HepG2 (cell line): ENCODE measurements around the gene DDHD1. TPM values are rescaled to one million over a fixed set of nuclear protein-coding genes. Genes with fewer than 3 reads are reported as not detected.

Source experiments
- ATAC-seq: fragments of 200-7000 bp; cut with Tn5 transposase; 3 replicates; pipeline ENCODE4 v1.9.1; 2020; ENCODE audit warnings: mild to moderate bottlenecking, moderate library complexity
- BruUV-seq: library from RNA; stranded (reverse); fragments of 400-500 nt; replicated peaks from 2 replicates; lab custom pipeline; 2021; lab: Mats Ljungman, UMichigan
- CTCF ChIA-PET: fragments of 300-600 bp; formaldehyde crosslinking; extraction: SDS; loops from one replicate; lab custom pipeline; 2021; ENCODE audit warnings: low total read pairs, inconsistent platforms, low intra/inter-chr PET ratio; lab: Yijun Ruan, JAX
- POLR2A ChIA-PET: fragments of 350-600 bp; sonication (Branson Sonifier 250); formaldehyde crosslinking; loops from one replicate; lab custom pipeline; 2020; ENCODE audit warnings: antibody characterized with exemption, inconsistent platforms; lab: Yijun Ruan, JAX
- DNase-seq: peaks from one replicate; pipeline ENCODE4 v3.0.0-alpha.2; 2015; ENCODE audit warnings: low spot score
- FAIRE-seq: peaks from 3 replicates; lab custom pipeline; 2011; peaks lifted over from hg19 to GRCh38; lab: Jason Lieb, UNC
- H2AFZ ChIP-seq: one replicate; pipeline ENCODE4 v1.6.1; 2011; ENCODE audit warnings: low read length, inconsistent platforms
- H3K27ac ChIP-seq: fragments of 300-600 bp; 3 replicates; pipeline ENCODE4 v1.8.0; 2011; ENCODE audit warnings: mixed run types, mild to moderate bottlenecking, mixed read lengths, low read length, inconsistent platforms; ENCODE audit not compliant: insufficient read depth; ENCODE audit errors: extremely low read length
- H3K27me3 ChIP-seq, 2 experiments: fragments of 200-600 bp in 1 of 2; 2 replicates in 1 of 2; 3 replicates in 1 of 2; pipeline versions ENCODE4 v1.6.0 to v1.8.0; 2011; ENCODE audit warnings: low read length in 2 of 2, mild to moderate bottlenecking in 2 of 2, moderate library complexity in 2 of 2, inconsistent platforms in 1 of 2; ENCODE audit not compliant: insufficient read depth in 2 of 2, control insufficient read depth in 1 of 2
- H3K36me3 ChIP-seq, 2 experiments: fragments of 200-600 bp in 1 of 2; replicated peaks in 1 of 2; 2 replicates in 1 of 2; 3 replicates in 1 of 2; pipeline versions ENCODE4 v1.5.1 to v1.8.0; 2011; ENCODE audit warnings: low read length in 2 of 2, inconsistent platforms in 1 of 2; ENCODE audit not compliant: insufficient read depth in 2 of 2, control insufficient read depth in 1 of 2
- H3K4me1 ChIP-seq: 2 replicates; pipeline ENCODE4 v1.5.1; 2012; ENCODE audit warnings: low read length, inconsistent platforms; ENCODE audit not compliant: insufficient read depth
- H3K4me2 ChIP-seq: 2 replicates; pipeline ENCODE4 v1.6.0; 2011; ENCODE audit warnings: low read depth, low read length, inconsistent platforms
- H3K4me3 ChIP-seq, 3 experiments: fragments of 200-600 bp in 1 of 3; sonication (generic), shearing (Covaris generic) in 1 of 3; replicated peaks in 1 of 3; 2 replicates each; pipeline ENCODE4 v1.5.1; 2011 to 2016; ENCODE audit warnings: low read length in 3 of 3, inconsistent platforms in 2 of 3, low read depth in 2 of 3, mild to moderate bottlenecking in 2 of 3, control low read depth in 1 of 3, mixed read lengths in 1 of 3; ENCODE audit not compliant: insufficient read depth in 1 of 3
- H3K79me2 ChIP-seq: one replicate; pipeline ENCODE4 v1.6.1; 2011; ENCODE audit warnings: low read length, inconsistent platforms; ENCODE audit not compliant: insufficient read depth
- H3K9ac ChIP-seq: 2 replicates; pipeline ENCODE4 v1.6.0; 2011; ENCODE audit warnings: mild to moderate bottlenecking, low read depth, low read length, inconsistent platforms; ENCODE audit not compliant: insufficient read depth
- H3K9me3 ChIP-seq: 2 replicates; pipeline ENCODE4 v1.5.1; 2012; ENCODE audit warnings: mild to moderate bottlenecking, low read length
- H4K20me1 ChIP-seq: 2 replicates; pipeline ENCODE4 v1.6.0; 2011; ENCODE audit warnings: inconsistent platforms, mild to moderate bottlenecking, low read length, moderate library complexity; ENCODE audit not compliant: insufficient read depth
- ETV6 ChIP-seq: sonication (generic); formaldehyde crosslinking; conservative IDR thresholded peaks from 2 replicates; pipeline ENCODE4 v1.4.0; 2020; ENCODE audit warnings: missing genetic modification reagents
- GTF2F1 ChIP-seq: fragments of 150-350 bp; IDR thresholded peaks from 2 replicates; pipeline ENCODE4 v1.6.1; 2014; ENCODE audit warnings: low read length
- JUNB ChIP-seq: sonication (generic); formaldehyde crosslinking; IDR thresholded peaks from 2 replicates; pipeline ENCODE4 v1.8.0; 2022; ENCODE audit warnings: missing genetic modification reagents, mild to moderate bottlenecking, borderline replicate concordance
- MXI1 ChIP-seq: IDR thresholded peaks from 3 replicates; pipeline ENCODE4 v1.6.1; 2012; ENCODE audit warnings: low read depth, low read length, inconsistent platforms, borderline replicate concordance
- NFKBIZ ChIP-seq: IDR thresholded peaks from 2 replicates; pipeline ENCODE4 v1.6.1; 2018; ENCODE audit warnings: missing genetic modification reagents, missing compliant biosample characterization
- REPIN1 ChIP-seq: sonication (generic); formaldehyde crosslinking; IDR thresholded peaks from 2 replicates; pipeline ENCODE4 v1.8.0; 2022; ENCODE audit warnings: missing genetic modification reagents, low read depth, mild to moderate bottlenecking, borderline replicate concordance
- WIZ ChIP-seq: sonication (generic); formaldehyde crosslinking; IDR thresholded peaks from 2 replicates; pipeline ENCODE4 v1.5.1; 2020; ENCODE audit warnings: mild to moderate bottlenecking, missing genetic modification reagents
- ZFP37 ChIP-seq: sonication (generic); formaldehyde crosslinking; IDR thresholded peaks from 2 replicates; pipeline ENCODE4 v1.4.0; 2020; ENCODE audit warnings: missing genetic modification reagents, borderline replicate concordance
- ZNF383 ChIP-seq: sonication (generic); formaldehyde crosslinking; IDR thresholded peaks from 2 replicates; pipeline ENCODE4 v1.4.0; 2020; ENCODE audit warnings: missing genetic modification reagents, mild to moderate bottlenecking, borderline replicate concordance
- ZNF503 ChIP-seq: sonication (generic); formaldehyde crosslinking; IDR thresholded peaks from 2 replicates; pipeline ENCODE4 v1.4.0; 2020; ENCODE audit warnings: missing genetic modification reagents
- ZNF678 ChIP-seq: sonication (generic); formaldehyde crosslinking; IDR thresholded peaks from 2 replicates; pipeline ENCODE4 v1.4.0; 2020; ENCODE audit warnings: mild to moderate bottlenecking, missing genetic modification reagents
- ZNF768 ChIP-seq: sonication (generic); formaldehyde crosslinking; IDR thresholded peaks from 2 replicates; pipeline ENCODE4 v1.4.0; 2020; ENCODE audit warnings: missing genetic modification reagents
- WGBS: methylation state at CpG from one replicate; pipeline ENCODE4 v1.1.6; 2017; ENCODE audit warnings: low lambda C conversion rate; 5-methylcytosine and 5-hydroxymethylcytosine counted together
- in situ Hi-C: cut with HindIII; loops from 2 replicates; pipeline ENCODE4 v1.10.0; 2017; ENCODE audit warnings: low pct_unique_long_range_greater_than_20kb; ENCODE audit not compliant: extremely low pct_ligation_motif_present
- intact Hi-C: fragments of 100-400 bp; cut with micrococcal nuclease; formaldehyde crosslinking; loops from one replicate; pipeline ENCODE4 v1.10.0; 2022; ENCODE audit not compliant: unreplicated experiment
- polyA plus RNA-seq, 8 experiments: library from polyadenylated mRNA; depleted of rRNA in 3 of 8; stranded (reverse) in 7 of 8; unstranded in 1 of 8; fragments of >200 nt; fragmentation: Illumina TruSeq in 4 of 8; extraction: Trizol in 4 of 8; gene quantifications; 2 replicates each; pipeline versions ENCODE4 v1.2.1 to v1.2.3, GENCODE V29; 2011 to 2016; ENCODE audit warnings: low read depth in 4 of 8, missing spikeins in 1 of 8, mixed read lengths in 1 of 8; ENCODE audit not compliant: insufficient read depth in 1 of 8
- total RNA-seq, 5 experiments: library from RNA; depleted of rRNA; stranded (reverse); fragments of >200 nt; fragmentation: Illumina TruSeq; extraction: Trizol; gene quantifications; 2 replicates each; pipeline ENCODE4 v1.2.3, GENCODE V29; 2016; ENCODE audit warnings: low read depth in 1 of 5

Gene DDHD1
- total and polyA plus RNA-seq, 2 of the 13 experiments (the other 11 are each of a cell fraction or from before 2014, with no cell fraction given), result 4.6 to 8.3 TPM

GRCh38 chr14:53126731-53127130 lies 26.4 kb downstream of the DDHD1 start:
- H3K27me3 ChIP-seq, result no peaks in the 10 kb centered on the region
- H3K9me3 ChIP-seq, result no peaks in the 10 kb centered on the region
- no peak overlapping the region for H2AFZ ChIP-seq
- no peak for ATAC-seq
- no peaks in the 10 kb centered on the region for H3K4me1 ChIP-seq
- H3K9ac ChIP-seq, result no peak overlapping the region
- TF ChIP-seq ZNF383 (no peak), GTF2F1 (no peak), ZNF768 (CRISPR knock-in tag) (no peak), ZNF503 (CRISPR knock-in tag) (no peak), REPIN1 (CRISPR knock-in tag) (no peak), JUNB (no peak), MXI1 (no peak), ZFP37 (no peak), ZNF678 (CRISPR knock-in tag) (no peak), NFKBIZ (CRISPR knock-in tag) (no peak), WIZ (CRISPR knock-in tag) (no peak), ETV6 (CRISPR knock-in tag) (no peak)
- TF ChIP-seq, all 625 proteins: peak for 0
- FAIRE-seq (no peak), DNase-seq (no peak)
- Histone ChIP-seq H3K36me3 (no peaks in the 10 kb centered on the region), H3K79me2 (no peaks in the 10 kb centered on the region), H3K27ac (no peak overlapping the region), H4K20me1 (no peaks in the 10 kb centered on the region), H3K4me3 (no peak overlapping the region), H3K4me2 (no peak overlapping the region)
- POLR2A ChIA-PET, result no interaction called here
- intact Hi-C loops (no loop called here), in situ Hi-C loops (no loop called here)
- WGBS, result 87% methylated on average over 6 of the region's 6 CpGs
- CTCF ChIA-PET, result no interaction called here
- BruUV-seq, result no TSS peak
